K562 (cell line): ENCODE measurements around the gene KAT5. TPM values are rescaled to one million over a fixed set of nuclear protein-coding genes. Genes with fewer than 3 reads are reported as not detected.

Experiments
- ATAC-seq: fragments of 200-7000 bp; cut with Tn5 transposase; 3 replicates; pipeline ENCODE4 v1.9.1; 2020; ENCODE audit warnings: moderate library complexity
- BruUV-seq: library from RNA; stranded (reverse); fragments of 400-500 nt; replicated peaks from 2 replicates; lab custom pipeline; 2021; lab: Mats Ljungman, UMichigan
- CTCF ChIA-PET: fragments of 300-600 bp; formaldehyde crosslinking; extraction: SDS; loops from one replicate; lab custom pipeline; 2021; ENCODE audit warnings: low intra/inter-chr PET ratio; lab: Yijun Ruan, JAX
- POLR2A ChIA-PET: fragments of 300-600, 350-650 bp; sonication (Branson Sonifier 250); formaldehyde crosslinking; extraction: SDS; loops from one replicate; lab custom pipeline; 2021; ENCODE audit warnings: antibody characterized with exemption, inconsistent platforms; lab: Yijun Ruan, JAX
- DNase-seq, 4 experiments: peaks; one replicate each; pipeline versions ENCODE4 v3.0.0 to v3.0.0-alpha.2; 2011 to 2018; ENCODE audit warnings: low spot score in 3 of 4, mixed read lengths in 3 of 4; ENCODE audit errors: extremely low read depth in 1 of 4
- FAIRE-seq: peaks from 2 replicates; lab custom pipeline; 2011; peaks lifted over from hg19 to GRCh38; lab: Jason Lieb, UNC
- H2AFZ ChIP-seq: 2 replicates; pipeline ENCODE4 v1.6.0; 2011; ENCODE audit warnings: low read depth, low read length, control low read depth, inconsistent platforms
- H3K27ac ChIP-seq: fragments of 200-600 bp; 3 replicates; pipeline ENCODE4 v1.8.0; 2011; ENCODE audit warnings: low read depth, mild to moderate bottlenecking, control low read depth, inconsistent platforms, low read length, moderate library complexity, mixed read lengths; ENCODE audit errors: extremely low read depth
- H3K27me3 ChIP-seq, 2 experiments: fragments of 300-600 bp in 1 of 2; 2 replicates in 1 of 2; 3 replicates in 1 of 2; pipeline versions ENCODE4 v1.6.0 to v1.8.0; 2011; ENCODE audit warnings: inconsistent platforms in 2 of 2, low read length in 2 of 2, mild to moderate bottlenecking in 1 of 2, mixed read lengths in 1 of 2, moderate library complexity in 1 of 2; ENCODE audit not compliant: control insufficient read depth in 2 of 2, insufficient read depth in 2 of 2
- H3K36me3 ChIP-seq: fragments of 300-600 bp; 3 replicates; pipeline ENCODE4 v1.8.0; 2011; ENCODE audit warnings: mild to moderate bottlenecking, low read length, inconsistent platforms; ENCODE audit not compliant: control insufficient read depth, insufficient read depth
- H3K4me1 ChIP-seq, 2 experiments: fragments of 200-600 bp in 1 of 2; replicated peaks in 1 of 2; 2 replicates in 1 of 2; 3 replicates in 1 of 2; pipeline versions ENCODE4 v1.5.1 to v1.8.0; 2011; ENCODE audit warnings: inconsistent platforms in 2 of 2, low read length in 2 of 2, mild to moderate bottlenecking in 1 of 2, mixed read lengths in 1 of 2, moderate library complexity in 1 of 2; ENCODE audit not compliant: control insufficient read depth in 2 of 2, insufficient read depth in 2 of 2
- H3K4me2 ChIP-seq: 2 replicates; pipeline ENCODE4 v1.6.1; 2011; ENCODE audit warnings: low read length, control low read depth, inconsistent platforms, mixed read lengths; ENCODE audit not compliant: insufficient read depth
- H3K4me3 ChIP-seq: fragments of 200-600 bp; sonication (generic), shearing (Covaris generic); 2 replicates; pipeline ENCODE4 v1.5.1; 2016; ENCODE audit warnings: control low read depth, inconsistent platforms
- H3K79me2 ChIP-seq: fragments of 200-600 bp; 3 replicates; pipeline ENCODE4 v1.8.0; 2011; ENCODE audit warnings: low read length, inconsistent platforms; ENCODE audit not compliant: control insufficient read depth, insufficient read depth
- H3K9ac ChIP-seq, 2 experiments: 2 replicates each; pipeline versions ENCODE4 v1.6.0 to v1.6.1; 2011; ENCODE audit warnings: low read depth in 2 of 2, low read length in 2 of 2, control low read depth in 1 of 2, inconsistent platforms in 1 of 2, mild to moderate bottlenecking in 1 of 2, mixed read lengths in 1 of 2; ENCODE audit not compliant: insufficient read depth in 1 of 2
- H3K9me1 ChIP-seq: one replicate; pipeline ENCODE4 v1.6.0; 2011; ENCODE audit warnings: inconsistent platforms, mild to moderate bottlenecking, low read length, moderate library complexity; ENCODE audit not compliant: control insufficient read depth, insufficient read depth
- H3K9me3 ChIP-seq: replicated peaks from 2 replicates; pipeline ENCODE4 v1.5.1; 2011; ENCODE audit warnings: low read depth, low read length, inconsistent platforms; ENCODE audit not compliant: control insufficient read depth, insufficient read depth
- H4K20me1 ChIP-seq: replicated peaks from 2 replicates; pipeline ENCODE4 v1.6.1; 2011; ENCODE audit warnings: low read length, inconsistent platforms, mixed read lengths; ENCODE audit not compliant: control insufficient read depth, insufficient read depth
- FOXM1 ChIP-seq, 2 experiments: fragments of 450-650 bp in 1 of 2; sonication (generic) in 1 of 2; formaldehyde crosslinking in 1 of 2; IDR thresholded peaks; 2 replicates each; pipeline versions ENCODE4 v1.6.1 to v1.9.0; 2017 to 2022; ENCODE audit warnings: low read depth in 2 of 2, mild to moderate bottlenecking in 2 of 2, missing genetic modification reagents in 1 of 2, moderate library complexity in 1 of 2
- GATA2 ChIP-seq: sonication (generic); formaldehyde crosslinking; IDR thresholded peaks from 2 replicates; pipeline ENCODE4 v1.4.0; 2020; ENCODE audit warnings: mild to moderate bottlenecking, missing genetic modification reagents
- POLR2A ChIP-seq: fragments of 450-650 bp; conservative IDR thresholded peaks from 2 replicates; pipeline ENCODE4 v1.6.1; 2016
- POLR2B ChIP-seq: fragments of 450-650 bp; IDR thresholded peaks from 2 replicates; pipeline ENCODE4 v1.6.1; 2018; ENCODE audit warnings: low read depth; ENCODE audit not compliant: partially characterized antibody
- POLR2G ChIP-seq: fragments of 200-400 bp; formaldehyde crosslinking; IDR thresholded peaks from 2 replicates; pipeline ENCODE4 v1.6.1; 2017; ENCODE audit warnings: low read depth, mild to moderate bottlenecking, antibody characterized with exemption, low read length, moderate library complexity
- RBFOX2 ChIP-seq: fragments of 200-400 bp; formaldehyde crosslinking; IDR thresholded peaks from 2 replicates; pipeline ENCODE4 v1.6.1; 2017; ENCODE audit warnings: low read depth, mild to moderate bottlenecking, low read length, moderate library complexity
- SFPQ ChIP-seq: fragments of 200-400 bp; formaldehyde crosslinking; IDR thresholded peaks from 2 replicates; pipeline ENCODE4 v1.6.1; 2017; ENCODE audit warnings: mild to moderate bottlenecking, low read depth, low read length, moderate library complexity
- ZNF23 ChIP-seq: fragments of 250-450 bp; sonication (Bioruptor Pico); IDR thresholded peaks from 2 replicates; pipeline ENCODE4 v1.4.0; 2020; ENCODE audit warnings: mild to moderate bottlenecking
- WGBS: fragments of 100-300 bp; shearing (Covaris generic); methylation state at CpG from one replicate; pipeline ENCODE4 v1.1.6; 2016; ENCODE audit warnings: low coverage, mixed read lengths; ENCODE audit not compliant: insufficient coverage; ENCODE audit errors: missing lambda C conversion rate; 5-methylcytosine and 5-hydroxymethylcytosine counted together
- in situ Hi-C: fragments of 300-500 bp; cut with MboI; formaldehyde crosslinking; loops from 4 replicates; pipeline ENCODE4 v1.15.0; 2018; ENCODE audit warnings: inconsistent platforms, mixed read lengths
- intact Hi-C: fragments of 100-400 bp; cut with micrococcal nuclease; formaldehyde crosslinking; loops from 2 replicates; pipeline ENCODE4 v1.14.2; 2022
- polyA plus RNA-seq, 8 experiments: library from polyadenylated mRNA; depleted of rRNA in 4 of 8; stranded (reverse) in 5 of 8; unstranded in 3 of 8; fragments of >200 nt; fragmentation: Nextera tagmentation in 2 of 8; fragmentation: Illumina TruSeq in 1 of 8; extraction: Ambion mirVana in 2 of 8; extraction: Trizol in 1 of 8; gene quantifications; 2 replicates each; pipeline versions ENCODE4 v1.2.1 to v1.2.3, GENCODE V29; 2011 to 2014; ENCODE audit warnings: inconsistent platforms in 1 of 8, missing spikeins in 1 of 8
- total RNA-seq, 7 experiments: library from RNA; depleted of rRNA in 6 of 7; stranded (reverse); fragments of >200 nt in 6 of 7; fragmentation: Illumina TruSeq in 2 of 7; extraction: Trizol in 2 of 7; gene quantifications; 2 replicates each; pipeline versions ENCODE4 v1.2.1 to v1.2.3, GENCODE V29; 2011 to 2021; ENCODE audit warnings: low replicate concordance in 1 of 7

KAT5 gene
- total and polyA plus RNA-seq, 9 of the 15 experiments (the other 6 are each of a cell fraction or from before 2014, with no cell fraction given), result 3.6 to 76.8 (median 52.7) TPM

GRCh38 chr11:65716774-65717405 is 4.8 kb downstream of the KAT5 start:
- WGBS, result 94% methylated on average over 14 of the region's 14 CpGs
- CTCF ChIA-PET, result interaction anchor here (0.9 kb wide), 1 partner anchor 273 kb away, joined by 3 read pairs; no protein-coding TSS in a partner anchor
- Histone ChIP-seq H3K4me2 (no peak overlapping the region), H3K79me2 (peaks cover 35% of the 10 kb centered on the region), H3K4me3 (no peak overlapping the region), H2AFZ (no peak overlapping the region), H3K9me1 (peaks cover 3% of the 10 kb centered on the region), H4K20me1 (peaks cover 20% of the 10 kb centered on the region), H3K36me3 (peaks cover 70% of the 10 kb centered on the region), H3K27ac (no peak overlapping the region)
- intact Hi-C loops, result no loop called here
- BruUV-seq, result no TSS peak
- in situ Hi-C loops, result loop anchor here (10.0 kb wide), 1 partner anchor 278 kb away; no protein-coding TSS in a partner anchor
- DNase-seq (no peak), ATAC-seq (no peak), FAIRE-seq (no peak)
- POLR2A ChIA-PET, result interaction anchor here (0.6 kb wide), 1 partner anchor 11 kb away, joined by 3 read pairs; no protein-coding TSS in a partner anchor
- TF ChIP-seq POLR2A (peak; percentile 24; the same call in 1 of the 2 replicates), GATA2 (CRISPR knock-in tag) (no peak), RBFOX2 (peak; percentile 64), POLR2G (peak; percentile 44)
- TF ChIP-seq, all 486 proteins: peak for 3
- no peaks in the 10 kb centered on the region for H3K9me3 ChIP-seq
- peaks cover 17 to 36% of the 10 kb centered on the region in 2 experiments; a peak in 4 of 5 replicates for H3K4me1 ChIP-seq
- H3K27me3 ChIP-seq, result no peaks in the 10 kb centered on the region
- H3K9ac ChIP-seq, result peak overlapping the region in 1 of 2 experiments; percentile 17; a peak in 1 of 4 replicates

- no peak overlapping the region for H3K27ac ChIP-seq
- FAIRE-seq, result no peak
- no peak for DNase-seq
- no peak overlapping the region for H2AFZ ChIP-seq
- 77% methylated on average over 6 of the region's 6 CpGs for WGBS
- H3K4me3 ChIP-seq, result no peak overlapping the region
- peak overlapping the region in 1 of 2 experiments; percentile 56; a peak in 1 of 4 replicates for H3K9ac ChIP-seq
- H3K27me3 ChIP-seq, result no peaks in the 10 kb centered on the region
- peaks cover 30% of the 10 kb centered on the region for H3K79me2 ChIP-seq
- H4K20me1 ChIP-seq, result peaks cover 16% of the 10 kb centered on the region
- peaks cover 67% of the 10 kb centered on the region for H3K36me3 ChIP-seq
- no peak for TF ChIP-seq ZNF23
- 0 out of 2 replicates have a peak, but pooled peaks have one; percentile 23 for TF ChIP-seq POLR2G
- no peak for TF ChIP-seq POLR2B
- TF ChIP-seq SFPQ, result no peak
- TF ChIP-seq FOXM1 (IDR thresholded peaks at IDR 0.05; ENCODE audit: low read depth), result no peak
- no peak for TF ChIP-seq FOXM1 (CRISPR knock-in tag; IDR thresholded peaks at IDR 0.05; ENCODE audit: low read depth)
- POLR2A ChIA-PET, result interaction anchor here (0.6 to 0.9 kb wide), 3 partner anchors 27 to 74 kb away, joined by 3 read pairs; no protein-coding TSS in a partner anchor
- intact Hi-C loops (no loop called here), in situ Hi-C loops (loop anchor here (10.0 kb wide), 1 partner anchor 277 kb away; no protein-coding TSS in a partner anchor)
- ATAC-seq, result no peak
- H3K4me1 ChIP-seq, result peaks cover 14 to 29% of the 10 kb centered on the region in 2 experiments; a peak in 4 of 5 replicates
- no peak overlapping the region for H3K4me2 ChIP-seq
- CTCF ChIA-PET, result no interaction called here
- no peaks in the 10 kb centered on the region for H3K9me3 ChIP-seq
- no TSS peak for BruUV-seq
- H3K9me1 ChIP-seq, result peaks cover 3% of the 10 kb centered on the region
Observed at GRCh38 chr11:65717906-65718305, 5.9 kb downstream of the KAT5 start.
